ENCODE results near the gene PIP4K2A. TPM values are rescaled to one million over a fixed set of nuclear protein-coding genes. Genes with fewer than 3 reads are reported as not detected.

The PIP4K2A gene
- total RNA-seq, 3 donors from 2014 or later, result 15.1 to 36.6 (median 33.1) TPM

DNA sequence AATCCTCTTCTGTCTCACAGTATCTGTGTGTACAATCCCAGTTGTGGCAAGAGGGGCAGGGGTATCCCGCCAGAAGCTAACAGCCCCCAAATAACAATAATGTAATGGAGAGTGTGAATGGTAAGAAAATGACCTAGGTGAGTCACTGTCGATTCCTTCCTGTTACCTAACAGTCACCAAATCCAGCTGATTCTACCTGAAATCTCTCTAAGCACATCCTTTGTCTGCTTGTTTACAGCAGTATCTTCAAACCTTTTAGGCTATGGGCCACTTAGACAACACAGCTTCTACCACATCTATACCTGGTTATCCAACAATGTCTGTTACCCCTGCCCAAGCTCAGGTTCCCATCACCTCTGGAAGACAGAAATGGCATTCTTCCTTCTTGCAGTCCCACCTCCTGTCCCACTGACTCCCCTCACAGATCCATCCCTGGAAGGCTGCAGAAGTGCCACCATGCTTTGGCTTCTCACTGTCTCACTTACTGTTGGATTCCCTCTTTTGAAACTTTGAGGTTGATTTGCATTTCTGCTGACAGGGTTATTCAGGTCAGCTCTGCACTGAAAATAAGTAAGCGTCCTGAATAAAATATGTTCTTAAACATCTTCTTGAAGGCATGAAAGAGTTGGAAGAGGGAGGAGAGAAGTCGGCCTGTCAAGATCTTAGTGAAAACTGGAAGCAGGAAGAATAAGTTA lies 13.1 kb downstream of the PIP4K2A start:
- Histone ChIP-seq H3K4me3 (no peak overlapping the region), H3K4me1 (no peaks in the 10 kb centered on the region), H3K9me3 (no peaks in the 10 kb centered on the region), H3K36me3 (no peaks in the 10 kb centered on the region), H3K27ac (no peak overlapping the region), H3K27me3 (no peaks in the 10 kb centered on the region)
- DNase-seq (ENCODE audit: low spot score in 2 of 2), result no peak
- TF ChIP-seq POLR2A (IDR thresholded peaks at IDR 0.05) (no peak), CTCF (IDR thresholded peaks at IDR 0.05) (no peak), POLR2AphosphoS5 (IDR thresholded peaks at IDR 0.05) (no peak)
- intact Hi-C loops (cut with DNase I; ENCODE audit: low total_unique reads), result no loop called here

GRCh38 chr10:22700489-22700888 lies 13.9 kb downstream of the PIP4K2A start:
- no peaks in the 10 kb centered on the region for H3K4me1 ChIP-seq
- H3K27ac ChIP-seq, result no peak overlapping the region
- DNase-seq (ENCODE audit: low spot score in 2 of 2), result no peak
- H3K36me3 ChIP-seq, result no peaks in the 10 kb centered on the region
- intact Hi-C loops (cut with DNase I; ENCODE audit: low total_unique reads), result no loop called here
- TF ChIP-seq CTCF (IDR thresholded peaks at IDR 0.05) (no peak), POLR2A (IDR thresholded peaks at IDR 0.05) (no peak), POLR2AphosphoS5 (IDR thresholded peaks at IDR 0.05) (no peak)
- H3K9me3 ChIP-seq, result no peaks in the 10 kb centered on the region
- no peaks in the 10 kb centered on the region for H3K27me3 ChIP-seq
- no peak overlapping the region for H3K4me3 ChIP-seq

GRCh38 chr10:22699976-22700375 lies 14.4 kb downstream of the PIP4K2A start:
- TF ChIP-seq POLR2AphosphoS5 (IDR thresholded peaks at IDR 0.05) (no peak), POLR2A (IDR thresholded peaks at IDR 0.05) (no peak), CTCF (IDR thresholded peaks at IDR 0.05) (no peak)
- Histone ChIP-seq H3K27me3 (no peaks in the 10 kb centered on the region), H3K4me3 (no peak overlapping the region), H3K36me3 (no peaks in the 10 kb centered on the region), H3K9me3 (no peaks in the 10 kb centered on the region), H3K4me1 (no peaks in the 10 kb centered on the region), H3K27ac (no peak overlapping the region)
- intact Hi-C loops (cut with DNase I; ENCODE audit: low total_unique reads), result no loop called here
- no peak for DNase-seq (ENCODE audit: low spot score in 2 of 2)

- no peak for TF ChIP-seq POLR2A (IDR thresholded peaks at IDR 0.05)
- no peak for TF ChIP-seq POLR2AphosphoS5 (IDR thresholded peaks at IDR 0.05)
- H3K36me3 ChIP-seq, result no peaks in the 10 kb centered on the region
- H3K4me3 ChIP-seq, result no peak overlapping the region
- no peaks in the 10 kb centered on the region for H3K4me1 ChIP-seq
- H3K27ac ChIP-seq, result no peak overlapping the region
- no peaks in the 10 kb centered on the region for H3K27me3 ChIP-seq
- DNase-seq (ENCODE audit: low spot score in 2 of 2), result no peak
- H3K9me3 ChIP-seq, result no peaks in the 10 kb centered on the region
- intact Hi-C loops (cut with DNase I; ENCODE audit: low total_unique reads), result no loop called here
Measured at GRCh38 chr10:22698941-22699440, 15.4 kb downstream of the PIP4K2A start.

DNA sequence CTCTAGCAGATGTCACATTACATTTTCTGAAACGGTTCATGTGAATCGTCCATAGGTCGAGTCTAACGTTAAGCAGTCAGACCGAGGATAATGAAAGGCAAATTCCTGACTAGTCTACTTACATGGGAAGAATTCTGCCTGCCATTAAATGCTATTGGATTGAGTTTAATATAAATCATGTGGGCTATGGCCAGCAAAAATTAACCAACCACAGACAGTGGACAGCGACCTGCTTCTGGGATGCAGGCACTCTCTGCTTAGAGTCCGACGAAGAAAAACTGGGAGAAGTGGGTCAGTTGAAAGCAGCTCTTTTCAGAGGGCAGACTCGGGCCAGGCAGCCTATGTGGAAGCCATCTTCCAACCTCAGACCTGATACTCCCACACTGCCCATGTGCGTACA lies 16.6 kb downstream of the PIP4K2A start:
- Histone ChIP-seq H3K4me1 (no peaks in the 10 kb centered on the region), H3K36me3 (no peaks in the 10 kb centered on the region), H3K9me3 (no peaks in the 10 kb centered on the region), H3K4me3 (no peak overlapping the region), H3K27me3 (no peaks in the 10 kb centered on the region), H3K27ac (no peak overlapping the region)
- intact Hi-C loops (cut with DNase I; ENCODE audit: low total_unique reads), result no loop called here
- no peak for DNase-seq (ENCODE audit: low spot score in 2 of 2)
- TF ChIP-seq POLR2AphosphoS5 (IDR thresholded peaks at IDR 0.05) (no peak), POLR2A (IDR thresholded peaks at IDR 0.05) (no peak), CTCF (IDR thresholded peaks at IDR 0.05) (no peak)

All from breast epithelium (tissue), 4 donors.